ENCODE data around the gene CDK14.

The CDK14 gene

DNA sequence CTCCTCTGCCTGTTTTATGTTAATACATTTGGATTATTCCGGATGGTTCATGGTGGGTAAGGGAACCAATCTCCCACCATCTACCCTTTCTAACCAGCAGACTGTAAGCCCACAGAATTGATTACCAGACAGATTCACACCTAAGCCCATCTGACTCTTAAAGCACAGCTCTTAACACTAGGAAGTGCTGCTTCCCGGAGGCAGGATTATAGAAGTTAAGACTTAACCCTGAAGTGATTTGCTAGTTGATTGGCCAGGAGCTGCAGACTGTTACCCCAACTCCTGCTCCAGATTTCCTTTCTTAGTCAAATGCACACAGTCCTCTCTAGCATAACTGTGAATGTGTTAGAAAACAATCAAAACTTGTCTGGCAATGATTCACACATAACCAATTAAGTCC is 221.7 kb downstream of the CDK14 start:
- DNase-seq, result no peak

DNA sequence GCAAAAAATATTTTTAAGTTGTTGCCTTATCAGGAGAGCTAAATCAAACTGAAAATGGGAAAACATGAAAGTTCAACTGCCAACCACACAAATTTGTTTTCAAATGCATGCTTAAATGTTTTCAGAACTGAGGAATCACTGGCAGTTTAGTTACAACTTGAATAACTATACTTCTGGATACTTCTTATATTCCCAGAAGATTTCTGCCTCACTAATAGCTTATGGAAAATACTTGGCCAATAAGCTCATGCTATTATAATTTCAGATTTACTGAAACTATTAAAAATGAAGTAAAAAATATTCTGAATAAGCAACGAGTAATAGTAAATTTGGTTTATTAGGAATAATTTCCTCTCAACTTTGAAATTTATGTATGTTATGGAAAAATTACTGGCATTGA is 222.2 kb downstream of the CDK14 start:
- DNase-seq, result no peak

DNA sequence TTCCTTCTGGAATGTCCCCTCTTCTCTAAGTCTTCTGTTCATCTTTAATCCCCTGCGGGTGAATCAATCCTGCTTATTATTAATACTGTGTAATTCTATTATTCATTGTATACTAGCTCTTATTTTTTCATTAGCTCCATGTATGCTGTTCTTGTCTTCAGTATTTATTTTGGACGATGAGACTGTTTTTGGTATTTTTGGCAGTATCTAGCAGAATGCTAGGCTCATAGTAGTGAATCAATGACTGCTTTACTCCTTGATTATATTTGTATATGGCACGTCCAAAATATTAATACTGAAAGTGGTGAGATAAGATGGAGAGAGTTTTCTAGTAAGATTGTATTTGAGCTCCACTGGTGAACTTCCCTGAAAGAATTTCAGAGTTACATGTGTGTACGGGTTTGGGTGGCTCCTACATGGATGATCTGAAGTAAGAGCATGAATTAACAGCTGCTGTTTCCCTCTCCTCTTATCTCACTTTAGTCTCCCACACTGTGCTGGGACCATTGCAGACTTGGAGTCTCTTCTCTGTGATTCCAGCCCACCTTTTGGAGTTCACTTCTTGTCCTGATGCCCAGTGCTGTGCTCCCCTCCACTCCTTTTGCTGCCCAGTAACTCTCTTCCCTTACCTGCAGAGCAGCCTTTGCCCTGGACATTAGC is 226.0 kb downstream of the CDK14 start:
- DNase-seq, result no peak

DNA sequence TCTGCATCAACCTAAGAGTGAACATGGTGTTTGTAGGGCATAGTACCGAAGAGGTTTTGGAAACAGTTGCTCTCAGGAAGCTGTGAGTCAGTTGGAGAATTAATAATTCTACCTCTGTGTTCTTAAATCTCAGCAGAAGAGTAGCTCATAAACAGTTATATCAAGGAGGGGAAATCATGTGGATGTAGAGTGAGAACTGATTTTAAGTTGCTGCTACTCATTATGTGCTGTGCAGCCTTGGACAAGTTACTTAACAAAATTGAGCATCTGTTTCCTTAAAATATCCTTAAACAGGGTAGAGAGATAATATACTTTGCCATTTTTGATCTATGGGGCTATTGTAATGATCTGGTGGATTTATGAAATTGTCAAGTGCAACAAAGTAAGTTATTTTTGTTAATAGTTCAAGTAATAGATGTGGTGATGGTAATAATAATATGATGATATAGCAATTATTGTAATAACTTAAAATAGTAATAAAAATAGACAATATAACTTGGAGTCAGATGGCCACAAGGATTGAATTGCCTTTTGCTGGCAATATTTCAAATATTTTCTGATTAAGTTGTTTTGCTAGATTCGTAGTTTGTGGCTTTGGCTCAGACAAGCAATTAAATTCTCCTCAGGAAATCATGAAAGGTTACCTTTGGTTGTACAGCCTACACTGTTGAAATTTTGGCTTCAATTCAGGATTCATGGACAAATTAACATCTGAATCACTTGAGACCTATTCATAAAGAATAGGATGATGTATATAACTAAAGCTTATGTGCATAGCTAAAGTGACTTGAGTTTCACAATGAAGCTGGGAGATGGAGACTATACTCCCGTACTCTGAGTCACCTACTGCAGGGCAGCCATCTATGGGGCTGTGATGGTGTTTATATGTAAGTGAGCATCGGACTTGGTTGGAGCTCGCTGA is 228.5 kb downstream of the CDK14 start:
- no peak for DNase-seq

DNA sequence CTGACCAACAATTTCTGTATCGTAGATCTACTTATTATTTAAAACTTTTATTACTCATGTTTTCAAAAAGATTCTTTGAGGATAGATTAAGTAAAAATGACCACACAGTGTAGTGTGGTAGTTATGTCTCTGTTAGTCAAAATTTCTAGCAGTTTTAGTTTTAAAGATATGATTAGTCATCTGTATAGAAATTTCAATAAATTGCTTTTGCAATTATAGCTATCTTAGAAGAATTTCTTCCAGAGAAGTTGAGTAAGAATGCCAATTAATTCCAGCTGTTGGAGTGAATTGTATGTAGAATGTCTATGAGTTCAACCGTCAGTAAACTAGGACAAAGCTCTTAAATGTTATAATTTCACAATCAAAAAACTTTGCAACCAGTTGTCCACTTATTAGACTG is 229.7 kb downstream of the CDK14 start:
- DNase-seq, result no peak

DNA sequence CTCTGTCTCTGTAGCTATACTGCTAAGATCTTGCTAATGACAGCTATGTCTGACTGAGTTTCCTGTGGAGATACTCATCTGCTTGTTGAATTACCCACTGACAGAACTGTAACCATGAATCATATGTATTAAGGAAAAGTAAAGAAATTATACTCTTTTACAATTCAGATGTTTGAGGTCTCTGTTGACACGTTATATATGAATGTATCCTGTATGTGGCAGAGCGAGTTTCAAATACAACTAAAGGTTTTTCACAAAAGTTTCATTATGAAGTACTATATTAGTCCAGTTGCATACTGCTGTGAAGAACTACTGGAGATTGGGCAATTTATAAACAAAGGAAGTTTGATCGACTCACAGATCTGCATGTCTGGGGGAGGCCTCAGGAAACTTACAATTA is 232.5 kb downstream of the CDK14 start:
- DNase-seq, result no peak

DNA sequence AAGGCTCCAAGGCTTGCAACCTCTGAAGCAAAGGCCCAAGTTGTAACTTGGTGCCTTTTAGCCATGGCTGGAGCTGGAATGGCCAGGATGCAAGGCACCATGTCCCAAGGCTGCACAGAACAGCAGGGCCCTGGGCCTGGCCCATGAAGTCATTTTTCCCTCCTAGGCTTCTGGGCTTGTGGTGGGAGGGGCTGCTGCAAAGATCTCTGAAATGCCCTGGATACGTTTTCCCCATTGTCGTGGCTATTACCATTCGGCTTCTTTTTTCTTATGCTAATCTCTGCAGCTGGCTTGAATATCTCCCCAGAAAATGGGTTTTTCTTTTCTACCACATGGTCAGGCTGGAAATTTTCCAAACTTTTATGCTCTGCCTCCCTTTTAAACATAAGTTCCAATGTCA is 234.2 kb downstream of the CDK14 start:
- no peak for DNase-seq

DNA sequence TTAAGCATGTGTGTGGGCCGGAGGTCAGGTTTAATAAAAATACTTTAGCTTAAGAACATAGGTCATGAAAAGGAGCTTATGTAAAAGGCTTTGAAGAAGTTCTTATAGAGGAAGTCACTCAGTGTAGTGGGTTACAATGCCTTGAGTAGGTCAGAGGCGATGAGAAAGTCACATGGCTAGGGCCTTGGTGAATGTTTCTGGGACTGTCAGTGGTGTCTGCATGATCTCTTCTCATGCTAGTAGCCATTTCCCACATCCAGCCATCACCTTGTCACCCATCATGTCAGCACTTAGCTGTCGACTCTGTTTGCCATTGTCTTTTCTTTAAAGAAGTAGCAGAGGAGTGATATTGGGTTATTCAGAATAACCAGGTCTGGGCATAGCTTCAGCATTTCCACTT is 236.6 kb downstream of the CDK14 start:
- no peak for DNase-seq

DNA sequence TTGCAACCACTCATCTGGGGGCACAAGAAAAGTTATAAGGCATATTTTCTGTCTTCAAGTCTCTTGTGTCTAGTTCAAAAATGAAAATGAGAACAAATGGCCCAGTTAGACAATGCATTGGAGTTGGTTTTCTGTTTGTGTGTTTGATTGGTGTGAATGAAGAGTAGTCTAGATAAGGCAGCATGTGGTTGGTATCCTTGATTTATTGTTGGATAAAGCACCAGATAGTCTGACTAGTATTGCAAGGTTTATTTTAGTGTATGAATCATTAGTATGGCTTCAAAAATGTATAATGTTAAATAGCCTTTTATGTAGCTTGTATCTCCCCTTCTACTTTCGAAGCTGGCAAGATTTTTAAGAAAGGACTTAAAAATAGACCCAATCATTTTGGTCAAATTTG is 237.3 kb downstream of the CDK14 start:
- no peak for DNase-seq

DNA sequence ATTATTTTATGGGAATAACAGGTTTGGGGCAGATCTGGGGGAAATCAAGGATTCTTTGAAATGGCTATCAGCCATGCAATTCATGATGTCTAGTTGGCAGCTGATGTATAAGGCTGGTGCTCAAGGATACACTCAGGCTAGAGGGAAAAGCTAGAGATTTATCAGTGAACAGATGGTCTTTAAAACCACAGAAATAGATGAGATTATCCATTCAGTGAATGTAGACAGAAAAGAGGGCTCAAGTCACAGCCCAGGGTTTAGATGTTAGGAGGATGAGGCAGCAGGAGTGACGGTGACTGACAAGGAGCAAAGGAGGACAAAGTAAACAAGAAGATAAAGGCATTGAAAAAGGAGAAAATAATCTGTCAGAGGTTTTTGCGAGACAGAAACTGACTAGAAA is 238.7 kb downstream of the CDK14 start:
- no peak for DNase-seq

DNA sequence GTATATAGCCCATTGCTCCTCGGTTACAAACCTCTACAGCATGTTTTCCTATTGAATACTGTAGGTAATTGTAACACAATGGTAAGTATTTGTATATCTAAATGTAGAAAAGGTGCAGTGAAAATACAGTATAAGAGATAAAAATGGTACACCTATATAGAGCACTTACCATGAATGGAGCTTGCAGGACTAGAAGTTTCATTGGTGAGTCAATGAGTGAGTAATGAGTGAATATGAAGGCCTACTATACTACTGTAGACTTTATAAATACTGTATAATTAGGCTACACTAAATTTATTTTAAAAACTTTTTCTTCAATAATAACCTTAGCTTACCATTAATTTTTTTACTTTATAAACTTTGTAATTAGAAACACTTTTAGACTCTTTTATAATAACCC is 239.7 kb downstream of the CDK14 start:
- no peak for DNase-seq

DNA sequence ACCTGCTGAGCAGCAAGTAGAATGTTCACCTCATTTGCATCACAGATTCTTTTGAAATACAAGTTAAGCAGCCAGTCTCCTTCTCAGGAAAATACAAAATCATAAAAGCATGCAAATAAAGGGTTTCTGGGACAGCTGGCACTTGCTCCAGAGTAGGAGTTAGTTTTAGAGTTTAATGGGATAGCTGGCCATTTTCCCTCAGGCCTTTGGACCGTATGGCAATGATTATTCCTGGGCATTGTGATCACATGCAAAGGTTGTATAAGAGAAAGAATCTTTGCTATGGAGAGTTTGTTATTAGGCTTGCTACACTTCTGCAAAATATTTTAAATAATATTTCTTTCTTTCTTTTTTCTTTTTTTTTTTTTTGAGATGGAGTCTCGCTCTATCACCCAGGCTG is 240.8 kb downstream of the CDK14 start:
- no peak for DNase-seq

DNA sequence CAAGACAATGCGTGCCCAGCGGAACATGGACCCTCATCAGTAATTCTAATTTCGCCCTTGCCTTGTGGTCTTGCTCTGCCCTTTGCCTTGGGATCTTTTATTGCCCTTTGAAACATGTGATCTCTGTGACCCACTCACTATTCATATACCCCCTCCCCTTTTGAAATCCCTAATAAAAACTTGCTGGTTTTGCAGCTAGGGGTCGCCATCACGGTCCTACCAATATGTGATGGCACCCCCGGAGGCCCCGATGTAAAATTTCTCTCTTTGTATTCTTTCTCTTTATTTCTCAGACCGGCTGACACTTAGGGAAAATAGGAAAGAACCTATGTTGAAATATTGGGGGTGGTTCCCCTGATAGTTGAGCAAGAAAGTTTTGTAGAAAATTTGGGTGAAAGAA is 242.7 kb downstream of the CDK14 start:
- no peak for DNase-seq

DNA sequence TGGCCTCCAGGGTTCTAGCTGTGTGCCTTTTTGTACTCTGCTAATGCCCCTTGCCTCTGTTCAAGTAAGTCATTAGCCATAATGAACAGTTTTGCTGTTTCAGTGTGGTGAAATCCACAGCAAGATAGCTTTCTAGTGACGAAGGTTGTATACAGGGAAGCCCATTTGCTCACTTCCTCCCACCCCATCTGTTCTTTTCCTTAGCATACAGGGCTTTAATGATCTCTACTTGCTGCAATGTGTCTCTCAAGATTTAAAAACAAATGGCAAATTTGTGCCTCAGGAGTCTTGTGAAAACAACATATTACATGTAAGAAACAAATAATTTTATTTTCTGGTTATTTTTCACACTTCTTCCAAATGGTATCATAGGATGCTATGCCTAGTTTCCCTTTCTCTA is 243.2 kb downstream of the CDK14 start:
- DNase-seq, result no peak

DNA sequence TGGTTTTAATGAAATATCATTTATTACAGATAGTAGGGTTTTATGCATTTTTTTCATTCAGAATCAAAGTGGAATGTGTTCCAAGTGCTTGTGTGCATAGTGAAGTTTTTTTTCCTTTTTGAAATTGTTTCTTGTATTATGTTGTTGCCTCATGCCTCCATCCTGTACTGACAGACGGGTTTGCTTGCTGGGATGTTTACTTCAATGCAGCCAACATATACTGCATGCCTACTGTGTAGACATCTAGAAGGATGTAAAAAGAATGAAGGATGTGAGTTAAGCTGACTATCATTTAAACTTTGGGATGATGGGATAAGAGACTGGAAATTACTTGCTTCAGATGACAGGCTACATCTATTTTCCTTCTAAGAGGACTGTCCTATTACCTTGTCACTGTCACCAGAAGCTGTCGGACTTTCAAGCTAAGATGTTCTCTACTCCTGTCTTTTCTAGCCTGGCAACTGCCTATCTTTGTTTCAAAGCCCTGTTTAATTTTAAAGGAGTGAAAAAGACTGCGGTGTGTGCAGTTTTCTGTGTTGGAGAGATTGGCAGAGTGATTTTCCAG is 243.7 kb downstream of the CDK14 start:
- no peak for DNase-seq

DNA sequence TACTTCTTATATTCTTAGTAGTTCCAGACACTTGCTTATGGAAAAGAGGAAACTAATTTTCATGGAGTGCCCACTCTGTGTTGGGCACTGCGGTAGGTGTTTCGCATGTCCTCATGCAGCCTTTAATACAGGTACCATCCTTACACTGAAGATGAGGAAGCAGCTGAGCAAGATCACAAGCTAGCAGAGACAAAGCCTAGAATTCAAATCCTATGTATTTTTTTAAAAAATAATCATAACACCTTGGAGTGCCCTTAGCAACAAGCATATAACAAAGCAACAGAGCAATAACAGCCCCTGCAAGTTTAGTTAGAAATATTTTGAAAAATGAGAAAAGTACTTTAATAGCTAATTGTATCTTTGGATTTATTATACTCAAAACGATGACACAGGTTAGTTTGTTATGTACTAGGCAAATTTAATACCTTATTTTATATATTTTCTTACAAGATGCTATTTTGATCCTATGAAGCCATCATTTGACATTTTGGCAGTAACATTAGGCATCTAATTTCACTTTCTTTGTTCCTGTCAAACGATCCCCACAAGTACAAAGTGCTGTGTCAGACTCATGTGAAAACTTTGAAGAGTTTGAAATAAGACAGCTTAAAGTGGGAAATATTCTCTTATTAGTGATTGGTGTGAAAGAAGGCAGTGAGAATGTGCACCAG is 245.8 kb downstream of the CDK14 start:
- DNase-seq, result no peak

DNA sequence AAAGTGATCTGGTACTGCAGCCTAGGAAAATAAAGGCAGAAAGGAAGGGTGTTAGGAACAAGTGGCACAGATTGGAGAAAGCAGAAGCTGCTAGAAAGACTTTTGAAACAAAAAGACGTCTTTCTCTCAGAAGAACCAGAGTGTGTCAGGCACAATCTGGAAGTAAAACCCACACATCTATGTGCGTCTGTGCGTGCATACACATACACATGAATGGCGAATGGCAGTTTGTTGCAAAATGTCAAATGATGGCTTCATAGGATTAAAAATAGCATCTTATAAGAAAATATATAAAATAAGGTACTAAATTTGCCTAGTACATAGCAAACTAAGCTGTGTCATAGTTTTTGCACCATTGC is 246.3 kb downstream of the CDK14 start:
- DNase-seq, result no peak

DNA sequence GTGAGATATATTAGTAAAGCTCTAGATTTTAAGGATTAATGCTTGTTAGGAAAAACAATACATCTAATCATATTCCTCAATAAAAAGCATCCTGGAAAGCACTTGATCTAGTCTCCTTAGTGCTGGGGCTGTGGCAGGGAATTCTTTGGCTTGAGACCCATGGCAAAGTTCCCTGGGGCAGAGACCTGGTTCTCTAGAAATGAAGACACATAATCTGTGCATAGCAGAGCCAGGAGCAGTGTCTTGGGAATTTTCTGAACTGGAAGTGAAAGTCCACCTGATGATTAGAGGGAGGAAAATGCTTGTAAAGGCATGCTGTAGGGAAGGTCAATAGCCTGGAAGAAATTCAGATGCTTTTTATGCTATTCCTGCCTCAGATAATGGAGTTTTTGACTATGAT is 247.4 kb downstream of the CDK14 start:
- DNase-seq, result no peak

DNA sequence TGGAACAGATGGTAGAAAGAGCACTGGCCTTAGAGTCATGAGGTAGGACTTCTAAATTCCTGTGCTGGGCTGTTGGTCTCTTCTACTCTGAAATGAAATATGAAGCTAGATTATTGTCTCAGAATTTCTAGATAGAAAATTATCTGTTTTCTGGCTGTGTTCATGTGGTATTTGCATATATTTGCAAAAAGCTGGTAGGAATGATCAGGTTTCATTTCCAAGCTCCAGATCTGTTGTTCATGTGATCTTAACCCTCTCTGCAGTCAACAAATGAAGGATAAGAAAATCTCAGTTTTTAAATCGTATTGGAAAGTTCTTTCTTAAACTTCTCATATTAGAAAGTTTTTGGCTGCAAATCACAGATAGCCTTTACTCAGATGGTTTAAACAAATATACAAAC is 248.3 kb downstream of the CDK14 start:
- no peak for DNase-seq

DNA sequence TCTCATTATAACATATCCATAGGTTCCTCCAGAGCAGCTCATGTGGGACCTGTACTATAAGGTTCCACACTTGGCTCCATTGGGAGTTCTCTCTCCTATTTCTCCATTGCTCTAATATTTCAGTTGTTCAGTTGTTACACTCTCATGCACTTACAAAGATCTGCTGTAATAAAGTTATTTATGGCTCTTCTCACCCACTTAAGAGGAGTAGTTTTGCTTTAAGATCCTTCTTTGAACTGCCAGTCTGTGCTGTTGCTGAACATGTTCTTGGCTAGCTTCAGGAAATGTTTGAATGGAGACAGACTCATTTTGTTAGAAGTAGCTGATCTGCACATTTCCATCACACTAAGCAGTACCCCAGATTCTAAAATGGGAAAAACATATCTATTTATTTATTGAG is 250.1 kb downstream of the CDK14 start:
- no peak for DNase-seq

DNA sequence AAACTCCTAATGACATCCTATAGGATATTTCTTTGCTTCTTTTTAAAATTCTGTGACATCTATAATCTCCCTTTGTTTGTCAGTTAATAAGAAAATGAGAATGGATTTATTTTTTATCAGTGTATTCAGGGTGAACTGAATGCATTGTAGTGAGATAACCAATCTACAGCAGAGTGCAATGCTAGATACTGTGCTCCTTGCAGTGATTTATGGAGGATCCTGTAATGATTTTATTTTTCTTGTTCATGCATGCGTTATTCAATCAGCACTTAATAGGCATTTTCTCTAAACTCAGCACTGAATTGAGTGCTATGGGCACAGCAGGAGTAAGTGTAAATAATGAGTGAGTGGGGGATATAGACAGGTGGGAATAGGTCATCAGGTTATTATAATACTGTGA is 253.9 kb downstream of the CDK14 start:
- no peak for DNase-seq

DNA sequence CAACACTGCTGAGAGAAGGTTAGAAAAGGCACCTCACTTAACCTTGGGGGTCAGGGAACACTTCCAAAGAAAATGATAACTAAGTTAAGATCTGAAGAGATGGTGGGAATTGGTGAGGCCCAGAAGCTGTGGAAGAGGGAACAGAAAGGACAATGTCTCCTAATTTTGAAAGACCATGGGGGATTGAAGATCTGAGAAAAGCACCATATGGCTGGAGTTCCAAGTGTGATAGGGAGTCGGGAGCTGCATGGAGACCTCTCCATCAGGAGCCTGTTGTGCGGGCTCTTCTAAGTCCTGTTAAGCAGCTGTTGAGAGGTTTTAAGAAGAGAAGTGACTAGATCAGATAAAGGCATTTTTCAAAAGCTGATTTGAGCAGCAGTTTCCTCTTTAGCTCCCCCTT is 254.3 kb downstream of the CDK14 start:
- no peak for DNase-seq

DNA sequence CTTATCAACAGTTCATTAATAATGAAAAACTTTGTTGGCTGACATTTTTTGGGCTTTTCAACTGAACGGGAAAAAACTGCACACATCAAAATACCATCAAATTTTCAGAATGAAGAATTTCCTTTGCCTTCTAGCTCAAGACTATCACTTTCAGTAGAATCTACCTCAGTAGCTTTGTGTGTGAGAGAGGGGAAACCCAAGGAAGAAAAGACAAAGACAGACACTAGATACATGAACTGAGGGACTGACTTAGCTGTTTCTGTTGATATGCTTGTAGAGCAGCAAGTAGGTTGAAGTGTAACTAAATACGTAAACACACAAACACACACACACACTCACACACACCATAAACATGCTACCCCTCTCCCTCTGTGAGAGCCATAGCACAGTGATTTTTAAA is 257.1 kb downstream of the CDK14 start:
- DNase-seq, result no peak

Measured in CD4-positive, alpha-beta T cell treated with Interleukin-12 subunit alpha and Interleukin-12 subunit beta, for 1 hour (primary cell).